DMS 273 (cell line): Measurements from ENCODE around the gene PDE6G.

Experiments used
- DNase-seq: peaks from one replicate; lab custom pipeline; 2025; ENCODE audit not compliant: unreplicated experiment; lab: John Stamatoyannopoulos, UW

The PDE6G gene

GRCh38 chr17:81656118-81656743, at the start of gene PDE6G:
TSS of gene PDE6G (minus strand) at chr17:81656542. CDS start at chr17:81653305, 3,237 bp downstream.
- no peak for DNase-seq

- no peak for DNase-seq
These were observed 49.3 kb upstream of the PDE6G start for GRCh38 chr17:81705518-81706231.

GRCh38 chr17:81703747-81704654, 47.7 kb upstream of the PDE6G start:
- DNase-seq, result peak; percentile 54

- DNase-seq, result peak; percentile 98
These were observed 46.8 kb upstream of the PDE6G start, which contains the start of gene MRPL12 for GRCh38 chr17:81702934-81703746. TSS of gene MRPL12 (plus strand) at chr17:81703367. CDS start at chr17:81703502, 135 bp downstream.

- peak; percentile 56 for DNase-seq
These were observed 45.1 kb upstream of the PDE6G start for GRCh38 chr17:81701288-81702071.

GRCh38 chr17:81700353-81701287, 44.3 kb upstream of the PDE6G start:
- no peak for DNase-seq

GRCh38 chr17:81697261-81698044, 41.1 kb upstream of the PDE6G start:
- no peak for DNase-seq

GRCh38 chr17:81696218-81696941, 40.0 kb upstream of the PDE6G start:
- peak; percentile 41 for DNase-seq

- DNase-seq, result no peak
These were observed 39.5 kb upstream of the PDE6G start for GRCh38 chr17:81695801-81696200.

GRCh38 chr17:81695211-81695610, 38.9 kb upstream of the PDE6G start:
- DNase-seq, result no peak

GRCh38 chr17:81694810-81695209, 38.5 kb upstream of the PDE6G start:
- DNase-seq, result no peak

GRCh38 chr17:81693509-81694210, 37.3 kb upstream of the PDE6G start:
- no peak for DNase-seq

- no peak for DNase-seq
These were observed 35.3 kb upstream of the PDE6G start for GRCh38 chr17:81691608-81692007.

GRCh38 chr17:81691196-81691595, 34.9 kb upstream of the PDE6G start:
- no peak for DNase-seq

GRCh38 chr17:81690549-81690948, 34.2 kb upstream of the PDE6G start:
- DNase-seq, result no peak

GRCh38 chr17:81690066-81690465, 33.7 kb upstream of the PDE6G start:
- no peak for DNase-seq

- DNase-seq, result peak; percentile 64
These were observed 32.3 kb upstream of the PDE6G start for GRCh38 chr17:81688616-81689015.
